Activated T-cell treated with anti-CD3 and anti-CD28 coated beads, Interleukin-2, amount 50 U/mL, for 4 hours (primary cell): ENCODE measurements around the gene EIF5A. TPM values are rescaled to one million over a fixed set of nuclear protein-coding genes. Genes with fewer than 3 reads are reported as not detected.

Experiments used
- ATAC-seq, 2 donors: fragments of 200-7000 bp; cut with Tn5 transposase; one replicate each; pipeline ENCODE4 v1.10.0; 2021
- DNase-seq: peaks from one replicate; pipeline ENCODE4 v3.0.0-alpha.2; 2020
- H3K27me3 Mint-ChIP-seq: one replicate; pipeline ENCODE4 v1.8.0; 2021; ENCODE audit warnings: low read depth, mixed read lengths
- H3K36me3 Mint-ChIP-seq: one replicate; pipeline ENCODE4 v1.8.0; 2022; ENCODE audit warnings: mixed read lengths; ENCODE audit not compliant: insufficient read depth
- H3K4me1 Mint-ChIP-seq: one replicate; pipeline ENCODE4 v1.8.0; 2021; ENCODE audit warnings: low read depth, mixed read lengths
- H3K4me3 Mint-ChIP-seq: one replicate; pipeline ENCODE4 v1.8.0; 2021; ENCODE audit warnings: mild to moderate bottlenecking, moderate library complexity, mixed read lengths
- H3K9me3 Mint-ChIP-seq: one replicate; pipeline ENCODE4 v1.8.0; 2021; ENCODE audit warnings: mixed read lengths
- total RNA-seq, 3 donors: library from RNA; stranded (reverse); gene quantifications; one replicate each; pipeline ENCODE4 v1.2.1, GENCODE V29; 2021

Gene EIF5A
- total RNA-seq, 3 donors from 2014 or later = 1,821 to 1,965 (median 1,822) TPM

DNA sequence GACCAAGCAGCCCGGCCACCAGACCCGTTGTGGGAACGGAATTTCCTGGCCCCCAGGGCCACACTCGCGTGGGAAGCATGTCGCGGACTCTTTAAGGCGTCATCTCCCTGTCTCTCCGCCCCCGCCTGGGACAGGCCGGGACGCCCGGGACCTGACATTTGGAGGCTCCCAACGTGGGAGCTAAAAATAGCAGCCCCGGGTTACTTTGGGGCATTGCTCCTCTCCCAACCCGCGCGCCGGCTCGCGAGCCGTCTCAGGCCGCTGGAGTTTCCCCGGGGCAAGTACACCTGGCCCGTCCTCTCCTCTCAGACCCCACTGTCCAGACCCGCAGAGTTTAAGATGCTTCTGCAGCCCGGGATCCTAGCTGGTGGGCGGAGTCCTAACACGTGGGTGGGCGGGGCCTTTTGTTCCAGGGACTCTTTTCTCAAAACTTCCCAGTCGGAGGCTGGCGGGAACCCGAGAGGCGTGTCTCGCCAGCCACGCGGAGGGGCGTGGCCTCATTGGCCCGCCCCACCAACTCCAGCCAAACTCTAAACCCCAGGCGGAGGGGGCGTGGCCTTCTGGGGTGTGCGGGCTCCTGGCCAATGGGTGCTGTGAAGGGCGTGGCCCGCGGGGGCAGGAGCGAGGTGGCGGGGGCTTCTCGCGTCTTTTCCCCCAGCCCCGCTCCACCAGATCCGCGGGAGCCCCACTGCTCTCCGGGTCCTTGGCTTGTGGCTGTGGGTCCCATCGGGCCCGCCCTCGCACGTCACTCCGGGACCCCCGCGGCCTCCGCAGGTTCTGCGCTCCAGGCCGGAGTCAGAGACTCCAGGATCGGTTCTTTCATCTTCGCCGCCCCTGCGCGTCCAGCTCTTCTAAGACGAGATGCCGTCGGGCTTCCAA, 26.1 kb upstream of the EIF5A start, which contains the start of gene SLC2A4:
Gene SLC2A4 (plus strand): TSS at position 645 of the 879 bp plus-strand sequence. CDS start 217 bp downstream, at position 862.
- Mint-ChIP-seq H3K4me1 (peaks cover 15% of the 10 kb centered on the region), H3K4me3 (peak within 1 kb of the TSS; percentile 78), H3K9me3 (no peaks in the 10 kb centered on the region), H3K27me3 (peaks cover 30% of the 10 kb centered on the region), H3K36me3 (no peaks in the 10 kb centered on the region)
- DNase-seq (peak; percentile 85), ATAC-seq (peak; percentile 80 to 87)

DNA sequence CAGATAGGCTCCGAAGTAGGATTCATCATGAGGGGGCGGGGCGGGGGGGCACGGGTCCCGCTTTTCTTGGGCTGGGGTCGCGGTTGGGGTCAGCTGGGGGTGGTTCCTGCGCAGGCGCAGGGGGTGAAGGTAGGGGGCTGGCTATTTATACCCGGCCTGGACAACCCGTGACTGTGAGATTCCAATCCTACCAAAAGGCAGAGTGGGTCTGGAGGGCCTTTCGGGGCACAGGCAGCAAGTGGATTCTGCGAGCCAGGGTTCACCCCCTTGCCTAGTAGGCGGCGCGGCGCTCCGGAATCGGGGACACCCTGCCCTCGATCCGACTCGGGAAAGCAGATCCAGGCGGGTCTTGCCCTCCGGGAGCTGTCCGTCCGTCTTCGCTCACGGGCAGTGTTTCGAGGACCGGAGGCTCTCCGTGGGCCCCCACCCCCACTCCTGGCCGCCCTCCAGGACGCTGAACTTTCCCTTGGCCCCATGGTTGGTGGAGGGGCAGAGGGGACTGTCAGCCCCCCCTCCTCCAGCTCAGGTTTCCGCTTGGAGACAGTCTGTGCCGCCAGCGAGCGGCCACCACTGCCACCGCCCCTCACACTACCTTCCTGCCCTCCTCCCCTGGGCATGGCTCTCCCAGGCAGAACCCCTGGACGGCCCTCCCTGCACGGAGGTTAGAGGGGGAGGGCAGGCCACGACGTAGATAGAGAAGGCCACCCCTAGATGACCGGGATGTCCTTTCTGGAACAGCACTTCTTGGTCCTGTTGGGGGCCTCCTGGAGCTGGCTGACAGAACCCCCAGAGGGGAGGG, 25.3 kb upstream of the EIF5A start:
- H3K9me3 Mint-ChIP-seq = no peaks in the 10 kb centered on the region
- DNase-seq = no peak
- no peaks in the 10 kb centered on the region for H3K36me3 Mint-ChIP-seq
- H3K4me3 Mint-ChIP-seq = peak overlapping the region; percentile 78
- ATAC-seq = no peak
- peaks cover 15% of the 10 kb centered on the region for H3K4me1 Mint-ChIP-seq
- peaks cover 34% of the 10 kb centered on the region for H3K27me3 Mint-ChIP-seq

DNA sequence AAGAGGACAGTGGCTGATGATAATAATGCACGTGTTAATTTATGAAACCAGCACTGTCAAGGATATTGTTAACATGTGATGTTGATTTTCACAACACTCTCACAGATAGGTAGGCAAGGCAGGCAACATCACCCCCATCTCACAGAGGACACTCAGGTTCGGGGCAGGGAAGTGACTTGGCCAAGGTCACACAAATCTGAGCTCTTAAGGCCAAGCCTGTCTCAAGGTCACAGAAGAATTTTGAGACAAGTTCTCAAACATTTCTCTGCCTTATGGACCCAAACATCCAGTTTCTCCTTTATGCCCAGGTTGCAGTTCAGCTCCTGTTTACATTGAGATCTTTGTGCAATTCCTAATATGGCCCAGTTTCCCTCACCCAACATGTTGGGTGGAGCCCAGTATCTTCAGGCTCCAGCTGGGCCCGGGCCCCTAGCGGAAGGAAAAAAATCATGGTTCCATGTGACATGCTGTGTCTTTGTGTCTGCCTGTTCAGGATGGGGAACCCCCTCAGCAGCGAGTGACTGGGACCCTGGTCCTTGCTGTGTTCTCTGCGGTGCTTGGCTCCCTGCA, 24.6 kb upstream of the EIF5A start:
- ATAC-seq = no peak
- Mint-ChIP-seq H3K9me3 (no peaks in the 10 kb centered on the region), H3K4me1 (peaks cover 15% of the 10 kb centered on the region), H3K27me3 (peaks cover 34% of the 10 kb centered on the region), H3K4me3 (no peak overlapping the region), H3K36me3 (no peaks in the 10 kb centered on the region)
- DNase-seq = no peak

DNA sequence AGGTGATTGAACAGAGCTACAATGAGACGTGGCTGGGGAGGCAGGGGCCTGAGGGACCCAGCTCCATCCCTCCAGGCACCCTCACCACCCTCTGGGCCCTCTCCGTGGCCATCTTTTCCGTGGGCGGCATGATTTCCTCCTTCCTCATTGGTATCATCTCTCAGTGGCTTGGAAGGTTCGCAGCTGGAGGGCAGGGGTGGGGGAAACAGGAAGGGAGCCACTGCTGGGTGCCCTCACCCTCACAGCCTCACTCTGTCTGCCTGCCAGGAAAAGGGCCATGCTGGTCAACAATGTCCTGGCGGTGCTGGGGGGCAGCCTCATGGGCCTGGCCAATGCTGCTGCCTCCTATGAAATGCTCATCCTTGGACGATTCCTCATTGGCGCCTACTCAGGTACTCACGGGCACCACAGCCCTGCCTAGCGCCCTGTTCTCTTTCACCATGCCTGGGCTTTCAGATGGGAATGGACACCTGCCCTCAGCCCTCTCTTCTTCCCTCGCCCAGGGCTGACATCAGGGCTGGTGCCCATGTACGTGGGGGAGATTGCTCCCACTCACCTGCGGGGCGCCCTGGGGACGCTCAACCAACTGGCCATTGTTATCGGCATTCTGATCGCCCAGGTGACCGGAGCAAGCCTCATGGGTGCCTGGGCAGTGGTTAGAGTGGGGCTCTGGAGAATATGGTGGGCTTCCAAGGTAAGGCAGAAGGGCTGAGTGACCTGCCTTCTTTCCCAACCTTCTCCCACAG, 23.8 kb upstream of the EIF5A start:
- Mint-ChIP-seq H3K4me3 (no peak overlapping the region), H3K36me3 (no peaks in the 10 kb centered on the region), H3K27me3 (peaks cover 36% of the 10 kb centered on the region), H3K4me1 (peaks cover 15% of the 10 kb centered on the region), H3K9me3 (no peaks in the 10 kb centered on the region)
- DNase-seq (no peak), ATAC-seq (no peak)

DNA sequence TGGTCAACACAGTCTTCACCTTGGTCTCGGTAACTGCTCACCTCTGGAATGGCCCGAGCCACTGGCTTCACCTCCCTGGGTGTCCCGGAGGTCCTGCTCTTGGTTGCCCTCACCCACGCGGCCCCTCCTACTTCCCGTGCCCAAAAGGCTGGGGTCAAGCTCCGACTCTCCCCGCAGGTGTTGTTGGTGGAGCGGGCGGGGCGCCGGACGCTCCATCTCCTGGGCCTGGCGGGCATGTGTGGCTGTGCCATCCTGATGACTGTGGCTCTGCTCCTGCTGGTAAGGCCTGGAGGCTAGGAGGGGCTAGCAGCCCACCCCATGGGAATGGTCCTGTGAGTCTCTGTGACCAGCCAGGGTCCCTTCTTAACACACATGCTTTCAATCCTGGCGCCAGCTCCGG, 22.5 kb upstream of the EIF5A start:
- Mint-ChIP-seq H3K9me3 (no peaks in the 10 kb centered on the region), H3K27me3 (peaks cover 36% of the 10 kb centered on the region), H3K36me3 (no peaks in the 10 kb centered on the region), H3K4me1 (peaks cover 15% of the 10 kb centered on the region), H3K4me3 (no peak overlapping the region)
- DNase-seq (no peak), ATAC-seq (no peak)

DNA sequence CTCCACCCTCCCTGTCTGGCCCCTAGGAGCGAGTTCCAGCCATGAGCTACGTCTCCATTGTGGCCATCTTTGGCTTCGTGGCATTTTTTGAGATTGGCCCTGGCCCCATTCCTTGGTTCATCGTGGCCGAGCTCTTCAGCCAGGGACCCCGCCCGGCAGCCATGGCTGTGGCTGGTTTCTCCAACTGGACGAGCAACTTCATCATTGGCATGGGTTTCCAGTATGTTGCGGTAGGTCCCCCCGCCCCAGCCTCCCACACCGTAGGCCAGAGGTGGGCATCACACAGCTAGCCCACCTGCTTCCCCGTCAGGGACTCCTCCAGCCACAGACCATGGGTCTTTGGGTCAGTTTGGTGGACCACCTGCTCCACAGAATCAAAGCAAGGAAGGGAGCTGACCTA, 21.7 kb upstream of the EIF5A start:
- Mint-ChIP-seq H3K4me3 (no peak overlapping the region), H3K9me3 (no peaks in the 10 kb centered on the region), H3K27me3 (peaks cover 38% of the 10 kb centered on the region), H3K36me3 (no peaks in the 10 kb centered on the region), H3K4me1 (peaks cover 14% of the 10 kb centered on the region)
- no peak for ATAC-seq
- no peak for DNase-seq

DNA sequence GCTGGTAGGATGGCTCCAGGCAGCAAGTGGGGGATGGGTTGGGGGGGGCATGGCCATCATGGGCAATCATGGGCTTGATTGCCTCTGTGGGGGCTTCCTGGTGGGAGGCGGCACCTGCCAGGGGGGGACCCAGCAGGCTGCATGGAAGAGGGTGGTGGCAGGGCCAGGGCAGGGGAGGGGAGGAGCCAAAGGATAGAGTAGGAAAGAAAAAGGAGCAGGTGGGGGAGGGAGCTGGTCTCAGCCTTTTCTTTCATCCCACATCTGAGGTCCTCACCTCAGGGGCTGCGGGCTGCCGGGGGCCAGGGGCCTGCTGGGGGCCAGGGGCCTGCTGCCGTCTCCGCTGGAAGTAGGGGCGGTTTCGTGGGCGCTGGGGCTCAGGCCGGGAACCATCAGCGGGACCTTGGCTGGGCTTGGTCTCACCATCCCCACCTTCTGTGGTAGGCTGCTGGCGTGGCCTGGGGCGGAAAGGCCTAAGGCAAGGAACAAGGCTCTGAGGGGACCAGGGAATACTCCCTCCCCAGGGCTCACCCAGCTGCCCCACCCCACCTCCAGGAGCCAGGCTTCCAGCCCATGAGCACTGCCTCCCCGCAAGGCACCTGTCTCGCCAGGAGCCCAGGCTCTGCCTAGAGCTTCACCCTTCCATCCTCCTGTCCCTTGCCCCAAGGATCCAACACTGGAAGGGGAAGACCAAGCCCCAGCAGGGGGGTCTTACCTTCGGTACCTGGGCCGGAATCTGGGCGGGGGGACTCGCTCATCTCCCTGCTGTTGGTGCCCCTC, 18.0 kb upstream of the EIF5A start:
- H3K27me3 Mint-ChIP-seq = peaks cover 34% of the 10 kb centered on the region
- H3K9me3 Mint-ChIP-seq = no peaks in the 10 kb centered on the region
- ATAC-seq = no peak
- no peaks in the 10 kb centered on the region for H3K36me3 Mint-ChIP-seq
- peaks cover 5% of the 10 kb centered on the region for H3K4me1 Mint-ChIP-seq
- no peak for DNase-seq
- H3K4me3 Mint-ChIP-seq = no peak overlapping the region

DNA sequence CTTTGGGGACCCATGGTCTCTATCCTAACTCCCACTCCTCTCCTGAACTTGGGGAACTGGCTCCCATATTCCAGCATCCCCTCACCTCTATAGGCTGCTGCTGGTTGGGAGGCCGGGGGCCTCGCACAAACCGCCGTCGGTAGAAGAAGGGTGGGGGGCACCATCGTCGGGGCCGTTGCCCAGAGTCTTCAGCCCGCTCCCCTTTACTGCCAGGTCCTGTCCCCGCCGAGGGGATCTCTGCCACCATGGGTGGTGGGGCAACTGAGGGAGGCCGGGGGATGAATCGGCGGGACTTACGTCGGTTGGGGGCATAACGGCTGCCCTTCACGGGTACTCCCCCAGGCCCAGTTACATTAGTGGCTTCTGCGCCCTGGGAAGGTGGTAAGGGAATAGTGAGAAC, 17.3 kb upstream of the EIF5A start:
- no peak for ATAC-seq
- Mint-ChIP-seq H3K27me3 (peaks cover 32% of the 10 kb centered on the region), H3K9me3 (no peaks in the 10 kb centered on the region), H3K36me3 (no peaks in the 10 kb centered on the region), H3K4me1 (peaks cover 9% of the 10 kb centered on the region), H3K4me3 (no peak overlapping the region)
- DNase-seq = no peak

DNA sequence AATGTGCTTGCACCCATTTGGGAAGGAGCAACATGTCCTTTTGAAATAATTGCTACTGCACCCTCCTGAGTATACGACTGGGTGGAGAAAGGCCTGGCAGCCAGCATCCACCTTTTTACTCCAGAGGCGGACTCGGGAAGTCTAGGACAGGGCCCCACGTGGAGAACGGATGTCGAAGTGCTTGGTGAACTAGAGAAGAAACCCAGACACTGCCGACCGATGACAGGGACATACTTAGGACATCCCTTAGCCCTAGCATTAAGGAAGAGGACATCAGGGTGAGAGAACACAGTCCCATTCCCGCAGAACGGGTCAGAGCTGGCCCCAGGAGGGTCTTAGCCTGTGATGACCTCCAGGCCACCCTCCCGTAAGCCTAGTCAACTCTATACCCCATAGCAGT, 16.7 kb upstream of the EIF5A start:
- no peak overlapping the region for H3K4me3 Mint-ChIP-seq
- no peaks in the 10 kb centered on the region for H3K36me3 Mint-ChIP-seq
- H3K9me3 Mint-ChIP-seq = no peaks in the 10 kb centered on the region
- peaks cover 33% of the 10 kb centered on the region for H3K27me3 Mint-ChIP-seq
- DNase-seq (no peak), ATAC-seq (no peak)
- H3K4me1 Mint-ChIP-seq = peaks cover 12% of the 10 kb centered on the region

DNA sequence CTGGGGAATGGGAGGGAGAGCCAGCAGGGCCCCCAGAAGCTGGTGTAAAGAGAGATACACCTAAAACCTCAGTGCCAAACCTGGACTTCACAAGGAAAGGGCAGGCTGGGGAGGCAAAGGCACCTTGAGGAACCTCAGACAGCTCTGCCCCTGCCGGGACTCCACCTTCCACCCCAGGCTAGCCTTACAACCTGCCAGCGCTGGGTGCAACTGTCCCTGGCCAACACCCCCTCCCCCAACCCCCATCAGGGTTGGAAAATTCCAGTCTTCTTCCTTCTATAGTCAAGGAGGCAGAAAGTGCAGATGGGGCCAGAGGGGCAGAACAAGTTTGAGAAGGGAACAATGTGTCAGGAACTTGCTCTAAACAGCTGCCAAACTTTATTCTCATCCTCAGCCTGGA, 15.2 kb upstream of the EIF5A start:
- Mint-ChIP-seq H3K4me1 (peaks cover 19% of the 10 kb centered on the region), H3K27me3 (peaks cover 33% of the 10 kb centered on the region), H3K36me3 (no peaks in the 10 kb centered on the region), H3K9me3 (no peaks in the 10 kb centered on the region), H3K4me3 (no peak overlapping the region)
- ATAC-seq = no peak
- DNase-seq = no peak

DNA sequence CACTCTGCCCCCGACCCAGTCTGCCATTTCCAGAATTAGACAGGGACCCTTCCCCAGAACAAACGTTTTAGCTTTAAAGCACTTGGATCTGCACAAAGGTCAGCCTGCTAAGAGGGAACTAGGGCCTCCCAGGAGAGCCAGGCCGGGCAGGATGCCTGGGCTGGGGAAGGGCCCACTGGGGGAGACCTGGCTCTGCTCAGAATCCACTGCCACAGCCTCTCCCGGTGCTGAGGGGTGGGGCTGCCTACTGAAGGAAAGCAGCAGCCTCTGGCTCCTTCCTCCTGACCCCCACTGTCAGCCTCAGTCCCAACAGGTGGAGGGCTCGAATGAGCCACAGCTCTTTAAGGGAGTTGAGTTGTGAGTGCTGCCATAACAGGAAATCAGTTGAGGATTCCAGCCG, 14.7 kb upstream of the EIF5A start:
- DNase-seq (no peak), ATAC-seq (no peak)
- Mint-ChIP-seq H3K27me3 (peaks cover 33% of the 10 kb centered on the region), H3K4me1 (peaks cover 19% of the 10 kb centered on the region), H3K36me3 (no peaks in the 10 kb centered on the region), H3K4me3 (no peak overlapping the region), H3K9me3 (no peaks in the 10 kb centered on the region)

- ATAC-seq (no peak), DNase-seq (no peak)
- Mint-ChIP-seq H3K4me3 (no peak overlapping the region), H3K36me3 (no peaks in the 10 kb centered on the region), H3K27me3 (peaks cover 33% of the 10 kb centered on the region), H3K4me1 (peaks cover 19% of the 10 kb centered on the region), H3K9me3 (no peaks in the 10 kb centered on the region)
These were observed 14.3 kb upstream of the EIF5A start for GRCh38 chr17:7293159-7293558.

DNA sequence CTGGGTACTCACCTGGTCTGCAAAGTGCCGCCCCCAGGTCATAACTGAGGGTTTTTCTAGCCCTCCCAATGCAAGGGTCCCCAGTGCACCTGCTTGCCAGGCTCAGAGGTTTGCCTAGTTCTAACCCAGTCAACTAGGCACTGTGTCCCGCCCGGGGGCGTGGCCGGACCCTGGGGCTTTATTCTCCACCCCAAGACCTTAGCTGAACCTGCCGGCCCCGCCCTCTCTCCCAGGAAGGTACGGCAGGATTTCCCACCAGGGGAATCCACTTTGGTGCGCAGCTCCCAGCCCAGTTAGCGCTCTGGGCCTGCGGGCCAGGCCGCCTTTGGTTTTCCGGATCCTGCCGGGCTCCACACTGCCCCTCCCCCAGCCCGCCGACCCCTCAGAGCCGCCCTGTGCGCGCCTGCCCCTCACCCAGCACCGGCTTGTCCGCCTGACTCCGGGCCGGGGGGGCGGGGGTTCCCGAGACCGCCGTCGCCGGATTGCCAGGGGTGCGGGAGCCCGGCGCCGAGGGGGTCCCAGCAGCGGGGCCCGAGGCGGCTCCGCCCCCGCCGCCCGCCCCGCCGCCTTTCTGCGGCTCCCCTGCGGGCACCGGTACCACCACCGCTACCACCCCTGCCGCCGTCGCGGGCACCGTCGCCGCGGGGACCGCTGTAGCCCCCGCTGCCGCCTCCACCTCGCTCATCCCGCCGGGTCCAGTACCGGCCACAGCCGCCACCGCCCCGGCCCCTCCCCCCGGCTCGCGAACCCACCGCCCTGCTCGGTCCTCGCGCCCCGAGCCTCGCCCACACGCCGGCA, 13.4 kb upstream of the EIF5A start:
- no peaks in the 10 kb centered on the region for H3K9me3 Mint-ChIP-seq
- ATAC-seq = peak; percentile 4 to 5
- H3K4me3 Mint-ChIP-seq = peak overlapping the region; percentile 26
- peaks cover 19% of the 10 kb centered on the region for H3K4me1 Mint-ChIP-seq
- no peaks in the 10 kb centered on the region for H3K36me3 Mint-ChIP-seq
- peaks cover 31% of the 10 kb centered on the region for H3K27me3 Mint-ChIP-seq
- no peak for DNase-seq
